ENCODE data around the gene MRPL10.

MRPL10 gene

GRCh38 chr17:47803751-47804150, 27.6 kb downstream of the MRPL10 start:
- no peak overlapping the region for H3K27ac ChIP-seq
- H3K4me3 ChIP-seq = no peak overlapping the region
- peak; percentile 40 for DNase-seq (ENCODE audit: low spot score)
- no peak for TF ChIP-seq CTCF (IDR thresholded peaks at IDR 0.05)

GRCh38 chr17:47803201-47803600, 28.1 kb downstream of the MRPL10 start:
- no peak overlapping the region for H3K4me3 ChIP-seq
- peak; percentile 2 for DNase-seq (ENCODE audit: low spot score)
- H3K27ac ChIP-seq = no peak overlapping the region
- no peak for TF ChIP-seq CTCF (IDR thresholded peaks at IDR 0.05)

- no peak overlapping the region for H3K27ac ChIP-seq
- DNase-seq (ENCODE audit: low spot score) = peak; percentile 60
- H3K4me3 ChIP-seq = no peak overlapping the region
- TF ChIP-seq CTCF (IDR thresholded peaks at IDR 0.05) = peak; percentile 15
These were observed 28.9 kb downstream of the MRPL10 start for GRCh38 chr17:47802341-47803022.

- DNase-seq (ENCODE audit: low spot score) = no peak
- H3K4me3 ChIP-seq = no peak overlapping the region
These were observed 29.4 kb downstream of the MRPL10 start for GRCh38 chr17:47801906-47802305.

GRCh38 chr17:47801176-47801765, 30.1 kb downstream of the MRPL10 start:
- DNase-seq (ENCODE audit: low spot score) = peak; percentile 56
- Histone ChIP-seq H3K4me3 (no peak overlapping the region), H3K27ac (no peak overlapping the region)
- no peak for TF ChIP-seq CTCF (IDR thresholded peaks at IDR 0.05)

More at GRCh38 chr17:47801906-47802305, 29.4 kb downstream of the MRPL10 start:
- no peak for TF ChIP-seq CTCF (IDR thresholded peaks at IDR 0.05)
- H3K27ac ChIP-seq = no peak overlapping the region

GRCh38 chr17:47800686-47801085, 30.7 kb downstream of the MRPL10 start:
- TF ChIP-seq CTCF (IDR thresholded peaks at IDR 0.05) = no peak
- Histone ChIP-seq H3K27ac (no peak overlapping the region), H3K4me3 (no peak overlapping the region)
- peak; percentile 60 for DNase-seq (ENCODE audit: low spot score)

- no peak overlapping the region for H3K27ac ChIP-seq
- no peak for TF ChIP-seq CTCF (IDR thresholded peaks at IDR 0.05)
- no peak overlapping the region for H3K4me3 ChIP-seq
- DNase-seq (ENCODE audit: low spot score) = peak; percentile 7
These were observed 33.5 kb downstream of the MRPL10 start for GRCh38 chr17:47797797-47798196.

All from coronary artery (tissue), 2 donors.